Endothelial cell (in vitro differentiated cells): ENCODE measurements around the gene ZSWIM8. TPM values are rescaled to one million over a fixed set of nuclear protein-coding genes. Genes with fewer than 3 reads are reported as not detected.

ENCODE experiments used
- DNase-seq: peaks from one replicate; pipeline ENCODE4 v3.0.0; 2021; ENCODE audit warnings: low spot score
- H3K27ac Mint-ChIP-seq: one replicate; pipeline ENCODE4 v1.8.0; 2021; ENCODE audit warnings: mixed read lengths, inconsistent platforms; ENCODE audit not compliant: unreplicated experiment
- H3K27me3 Mint-ChIP-seq: one replicate; pipeline ENCODE4 v1.8.0; 2021; ENCODE audit warnings: mild to moderate bottlenecking, moderate library complexity, mixed read lengths, inconsistent platforms; ENCODE audit not compliant: unreplicated experiment
- H3K36me3 Mint-ChIP-seq: one replicate; pipeline ENCODE4 v1.8.0; 2021; ENCODE audit warnings: mild to moderate bottlenecking, low read depth, mixed read lengths, inconsistent platforms; ENCODE audit not compliant: unreplicated experiment
- H3K4me1 Mint-ChIP-seq: one replicate; pipeline ENCODE4 v1.8.0; 2021; ENCODE audit warnings: mild to moderate bottlenecking, mixed read lengths, inconsistent platforms; ENCODE audit not compliant: unreplicated experiment
- H3K4me3 Mint-ChIP-seq: one replicate; pipeline ENCODE4 v1.8.0; 2021; ENCODE audit warnings: mild to moderate bottlenecking, mixed read lengths, inconsistent platforms; ENCODE audit not compliant: unreplicated experiment
- H3K9me3 Mint-ChIP-seq: one replicate; pipeline ENCODE4 v1.8.0; 2021; ENCODE audit warnings: mixed read lengths, inconsistent platforms; ENCODE audit not compliant: unreplicated experiment
- CTCF ChIP-seq: fragments of 200-600 bp; sonication (generic); IDR thresholded peaks from one replicate; pipeline ENCODE4 v1.5.0; 2021; ENCODE audit warnings: antibody characterized with exemption; ENCODE audit not compliant: unreplicated experiment
- total RNA-seq: library from RNA; stranded (reverse); fragmentation: NEBNext Ultra II Directional; extraction: Animal tissue kit (Norgen Biotek cat#: 25700); gene quantifications from one replicate; pipeline ENCODE4 v1.2.1, GENCODE V29; 2021; ENCODE audit not compliant: unreplicated experiment

Gene ZSWIM8
- total RNA-seq, 1 donor from 2014 or later, result 176 TPM

GRCh38 chr10:73814896-73815718, 29.7 kb downstream of the ZSWIM8 start:
- Mint-ChIP-seq H3K9me3 (no peaks in the 10 kb centered on the region), H3K4me1 (peaks cover 25% of the 10 kb centered on the region), H3K27me3 (peaks cover 21% of the 10 kb centered on the region), H3K27ac (no peak overlapping the region), H3K4me3 (peak overlapping the region; percentile 47), H3K36me3 (peaks cover 22% of the 10 kb centered on the region)
- peak; percentile 54 for TF ChIP-seq CTCF
- no peak for DNase-seq

GRCh38 chr10:73815719-73816030, 30.3 kb downstream of the ZSWIM8 start:
- H3K27me3 Mint-ChIP-seq, result peaks cover 18% of the 10 kb centered on the region
- H3K36me3 Mint-ChIP-seq, result peaks cover 22% of the 10 kb centered on the region
- no peak for DNase-seq
- no peak for TF ChIP-seq CTCF
- H3K4me1 Mint-ChIP-seq, result peaks cover 21% of the 10 kb centered on the region
- H3K9me3 Mint-ChIP-seq, result no peaks in the 10 kb centered on the region
- no peak overlapping the region for H3K4me3 Mint-ChIP-seq
- H3K27ac Mint-ChIP-seq, result peak overlapping the region; percentile 0

- no peak overlapping the region for H3K27ac Mint-ChIP-seq
- no peak for TF ChIP-seq CTCF
- no peak for DNase-seq
- H3K9me3 Mint-ChIP-seq, result no peaks in the 10 kb centered on the region
- peaks cover 20% of the 10 kb centered on the region for H3K27me3 Mint-ChIP-seq
- H3K4me3 Mint-ChIP-seq, result peak overlapping the region; percentile 67
- peaks cover 28% of the 10 kb centered on the region for H3K36me3 Mint-ChIP-seq
- peaks cover 21% of the 10 kb centered on the region for H3K4me1 Mint-ChIP-seq
Observed at GRCh38 chr10:73816917-73817729, 31.7 kb downstream of the ZSWIM8 start.

GRCh38 chr10:73817826-73818225, 32.4 kb downstream of the ZSWIM8 start:
- H3K4me3 Mint-ChIP-seq, result no peak overlapping the region
- DNase-seq, result no peak
- peaks cover 21% of the 10 kb centered on the region for H3K4me1 Mint-ChIP-seq
- peaks cover 32% of the 10 kb centered on the region for H3K36me3 Mint-ChIP-seq
- no peak for TF ChIP-seq CTCF
- H3K27me3 Mint-ChIP-seq, result peaks cover 19% of the 10 kb centered on the region
- H3K27ac Mint-ChIP-seq, result no peak overlapping the region
- no peaks in the 10 kb centered on the region for H3K9me3 Mint-ChIP-seq

- Mint-ChIP-seq H3K27me3 (peaks cover 19% of the 10 kb centered on the region), H3K9me3 (no peaks in the 10 kb centered on the region), H3K4me1 (peaks cover 21% of the 10 kb centered on the region), H3K36me3 (peaks cover 31% of the 10 kb centered on the region), H3K4me3 (no peak overlapping the region), H3K27ac (no peak overlapping the region)
- TF ChIP-seq CTCF, result no peak
- no peak for DNase-seq
Observed at GRCh38 chr10:73818402-73818801, 33.0 kb downstream of the ZSWIM8 start.
